ENCODE results near the gene CEACAM3.
"Not testable (repeated sequence)": the region's sequence is repeated elsewhere in the genome, so short reads cannot be mapped to it uniquely, and the experiment has no call there.

CEACAM3 gene

DNA sequence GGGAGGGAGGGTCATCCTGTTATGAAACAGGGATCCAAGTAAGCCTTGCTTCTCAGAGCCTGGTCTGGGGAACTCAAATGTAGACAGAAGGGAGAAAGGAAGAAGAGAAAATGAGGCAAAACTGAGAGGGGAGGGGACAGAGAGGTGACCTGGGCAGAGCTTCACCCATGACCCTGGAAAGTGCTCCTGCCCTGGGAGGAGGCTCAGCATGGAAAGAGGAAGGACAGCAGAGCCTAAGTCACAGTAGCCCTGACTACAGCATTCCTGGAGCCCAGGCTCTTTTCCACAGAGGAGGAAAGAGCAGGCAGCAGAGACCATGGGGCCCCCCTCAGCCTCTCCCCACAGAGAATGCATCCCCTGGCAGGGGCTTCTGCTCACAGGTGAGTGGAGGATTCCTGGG, at the start of gene CEACAM3:
Gene CEACAM3 (plus strand): TSS at position 226 of the 400 bp plus-strand sequence. CDS start 91 bp downstream, at position 317.
- H3K36me3 ChIP-seq (ENCODE audit: insufficient read depth, low read depth, low read length): no peaks in the 10 kb centered on the region
- no peak within 1 kb of the TSS for H3K4me3 ChIP-seq (ENCODE audit: low read length)
- H3K27ac ChIP-seq (ENCODE audit: low read length): no peak within 1 kb of the TSS
- H3K9ac ChIP-seq (ENCODE audit: low read depth, low read length): no peak within 1 kb of the TSS
- H3K9me3 ChIP-seq (ENCODE audit: insufficient read depth, low read depth, low read length): no peaks in the 10 kb centered on the region; the same call in 1 of the 2 replicates
- no peaks in the 10 kb centered on the region for H3K4me1 ChIP-seq (ENCODE audit: insufficient read depth, low read length)
- H3K27me3 ChIP-seq (ENCODE audit: insufficient read depth, low read length): peaks cover 15% of the 10 kb centered on the region

- H3K4me3 ChIP-seq (ENCODE audit: low read length): no peak overlapping the region
- no peaks in the 10 kb centered on the region for H3K9me3 ChIP-seq (ENCODE audit: insufficient read depth, low read depth, low read length)
- H3K27me3 ChIP-seq (ENCODE audit: insufficient read depth, low read length): peaks cover 48% of the 10 kb centered on the region
- no peak overlapping the region for H3K27ac ChIP-seq (ENCODE audit: low read length)
- H3K36me3 ChIP-seq (ENCODE audit: insufficient read depth, low read depth, low read length): no peaks in the 10 kb centered on the region
- H3K9ac ChIP-seq (ENCODE audit: low read depth, low read length): no peak overlapping the region
- no peaks in the 10 kb centered on the region for H3K4me1 ChIP-seq (ENCODE audit: insufficient read depth, low read length)
Observed at GRCh38 chr19:41746593-41747227, 49.7 kb upstream of the CEACAM3 start.

- Histone ChIP-seq H3K4me3 (ENCODE audit: low read length) (no peak overlapping the region), H3K36me3 (ENCODE audit: insufficient read depth, low read depth, low read length) (no peaks in the 10 kb centered on the region), H3K27me3 (ENCODE audit: insufficient read depth, low read length) (peaks cover 61% of the 10 kb centered on the region), H3K9me3 (ENCODE audit: insufficient read depth, low read depth, low read length) (no peaks in the 10 kb centered on the region), H3K4me1 (ENCODE audit: insufficient read depth, low read length) (no peaks in the 10 kb centered on the region), H3K9ac (ENCODE audit: low read depth, low read length) (no peak overlapping the region), H3K27ac (ENCODE audit: low read length) (no peak overlapping the region)
Observed at GRCh38 chr19:41748012-41748411, 48.4 kb upstream of the CEACAM3 start.

- H3K9ac ChIP-seq (ENCODE audit: low read depth, low read length); H3K4me1 ChIP-seq (ENCODE audit: insufficient read depth, low read length); H3K9me3 ChIP-seq (ENCODE audit: insufficient read depth, low read depth, low read length); H3K36me3 ChIP-seq (ENCODE audit: insufficient read depth, low read depth, low read length); H3K27ac ChIP-seq (ENCODE audit: low read length); H3K4me3 ChIP-seq (ENCODE audit: low read length): not testable (repeated sequence)
- peaks cover 57% of the 10 kb centered on the region for H3K27me3 ChIP-seq (ENCODE audit: insufficient read depth, low read length)
Observed at GRCh38 chr19:41750248-41751134, 45.9 kb upstream of the CEACAM3 start.

- Histone ChIP-seq H3K4me1 (ENCODE audit: insufficient read depth, low read length) (no peaks in the 10 kb centered on the region), H3K9me3 (ENCODE audit: insufficient read depth, low read depth, low read length) (no peaks in the 10 kb centered on the region), H3K36me3 (ENCODE audit: insufficient read depth, low read depth, low read length) (no peaks in the 10 kb centered on the region), H3K27me3 (ENCODE audit: insufficient read depth, low read length) (peaks cover 33% of the 10 kb centered on the region), H3K9ac (ENCODE audit: low read depth, low read length) (no peak overlapping the region), H3K27ac (ENCODE audit: low read length) (no peak overlapping the region), H3K4me3 (ENCODE audit: low read length) (no peak overlapping the region)
Observed at GRCh38 chr19:41753159-41753558, 43.2 kb upstream of the CEACAM3 start.

- H3K27me3 ChIP-seq (ENCODE audit: insufficient read depth, low read length): peaks cover 25% of the 10 kb centered on the region
- no peaks in the 10 kb centered on the region for H3K36me3 ChIP-seq (ENCODE audit: insufficient read depth, low read depth, low read length)
- no peaks in the 10 kb centered on the region for H3K9me3 ChIP-seq (ENCODE audit: insufficient read depth, low read depth, low read length)
- H3K27ac ChIP-seq (ENCODE audit: low read length): no peak overlapping the region
- no peak overlapping the region for H3K4me3 ChIP-seq (ENCODE audit: low read length)
- no peaks in the 10 kb centered on the region for H3K4me1 ChIP-seq (ENCODE audit: insufficient read depth, low read length)
- H3K9ac ChIP-seq (ENCODE audit: low read depth, low read length): no peak overlapping the region
Observed at GRCh38 chr19:41753936-41754529, 42.4 kb upstream of the CEACAM3 start.

- Histone ChIP-seq H3K27ac (ENCODE audit: low read length) (no peak within 1 kb of the TSS), H3K4me3 (ENCODE audit: low read length) (no peak within 1 kb of the TSS), H3K36me3 (ENCODE audit: insufficient read depth, low read depth, low read length) (no peaks in the 10 kb centered on the region), H3K9me3 (ENCODE audit: insufficient read depth, low read depth, low read length) (no peaks in the 10 kb centered on the region), H3K27me3 (ENCODE audit: insufficient read depth, low read length) (peaks cover 30% of the 10 kb centered on the region), H3K4me1 (ENCODE audit: insufficient read depth, low read length) (no peaks in the 10 kb centered on the region), H3K9ac (ENCODE audit: low read depth, low read length) (no peak within 1 kb of the TSS)
Observed at GRCh38 chr19:41755328-41755913, 41.0 kb upstream of the CEACAM3 start, which contains the start of gene CEACAM6. Gene CEACAM6, plus strand, starts transcription at chr19:41755530. Its CDS starts 109 bp downstream, at chr19:41755639.

DNA sequence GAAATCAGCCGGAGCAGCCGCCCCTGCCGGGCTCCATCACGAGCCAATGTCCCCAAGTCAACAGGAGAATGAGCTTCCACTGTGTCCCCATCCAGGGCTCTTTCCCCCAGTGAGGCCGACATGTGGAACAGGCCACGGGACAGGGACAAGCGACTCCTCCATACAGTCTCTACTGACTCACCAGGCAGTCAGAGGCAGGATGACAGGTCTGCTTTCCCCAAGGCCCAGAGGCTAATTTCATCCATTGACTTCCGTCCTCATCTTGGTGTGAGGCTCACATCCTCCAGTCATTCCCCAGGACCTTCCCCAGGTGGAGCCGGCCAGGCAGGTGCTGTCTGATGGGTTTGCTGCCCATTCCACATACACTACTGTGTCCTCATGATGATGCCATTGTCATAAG, 37.5 kb upstream of the CEACAM3 start:
- no peak overlapping the region for H3K27ac ChIP-seq (ENCODE audit: low read length)
- H3K9ac ChIP-seq (ENCODE audit: low read depth, low read length): no peak overlapping the region
- H3K27me3 ChIP-seq (ENCODE audit: insufficient read depth, low read length): peaks cover 34% of the 10 kb centered on the region
- H3K36me3 ChIP-seq (ENCODE audit: insufficient read depth, low read depth, low read length): no peaks in the 10 kb centered on the region
- no peaks in the 10 kb centered on the region for H3K4me1 ChIP-seq (ENCODE audit: insufficient read depth, low read length)
- H3K4me3 ChIP-seq (ENCODE audit: low read length): no peak overlapping the region
- H3K9me3 ChIP-seq (ENCODE audit: insufficient read depth, low read depth, low read length): no peaks in the 10 kb centered on the region

DNA sequence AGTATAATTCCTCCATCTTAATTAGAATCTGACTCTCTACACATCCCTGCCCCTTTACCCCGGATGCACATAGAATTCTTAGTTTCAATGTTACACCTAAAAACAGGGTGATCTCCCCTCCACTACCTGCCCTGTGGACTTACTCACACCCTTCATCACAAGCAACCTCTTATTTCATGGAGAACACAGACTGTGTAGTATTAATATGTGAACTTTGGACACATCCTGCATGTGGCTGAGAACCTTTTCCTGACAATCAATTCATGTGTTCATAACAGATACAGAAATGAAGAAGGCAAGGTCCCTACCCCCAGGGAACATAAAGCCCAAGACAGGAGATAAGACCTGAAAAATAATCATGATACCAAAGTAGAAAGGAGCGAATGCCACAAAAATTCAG, 29.3 kb upstream of the CEACAM3 start:
- Histone ChIP-seq H3K27me3 (ENCODE audit: insufficient read depth, low read length) (peaks cover 25% of the 10 kb centered on the region), H3K4me1 (ENCODE audit: insufficient read depth, low read length) (no peaks in the 10 kb centered on the region), H3K9ac (ENCODE audit: low read depth, low read length) (no peak overlapping the region), H3K36me3 (ENCODE audit: insufficient read depth, low read depth, low read length) (no peaks in the 10 kb centered on the region), H3K27ac (ENCODE audit: low read length) (no peak overlapping the region), H3K4me3 (ENCODE audit: low read length) (no peak overlapping the region), H3K9me3 (ENCODE audit: insufficient read depth, low read depth, low read length) (peaks cover 4% of the 10 kb centered on the region; the same call in 1 of the 2 replicates)

DNA sequence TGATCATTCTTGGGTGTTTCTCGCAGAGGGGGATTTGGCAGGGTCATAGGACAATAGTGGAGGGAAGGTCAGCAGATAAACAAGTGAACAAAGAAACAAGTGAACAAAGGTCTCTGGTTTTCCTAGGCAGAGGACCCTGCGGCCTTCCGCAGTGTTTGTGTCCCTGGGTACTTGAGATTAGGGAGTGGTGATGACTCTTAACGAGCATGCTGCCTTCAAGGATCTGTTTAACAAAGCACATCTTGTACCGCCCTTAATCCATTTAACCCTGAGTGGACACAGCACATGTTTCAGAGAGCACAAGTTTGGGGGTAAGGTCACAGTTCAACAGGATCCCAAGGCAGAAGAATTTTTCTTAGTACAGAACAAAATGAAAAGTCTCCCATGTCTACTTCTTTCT, 28.3 kb upstream of the CEACAM3 start:
- not testable (repeated sequence) for H3K9ac ChIP-seq (ENCODE audit: low read depth, low read length); H3K4me1 ChIP-seq (ENCODE audit: insufficient read depth, low read length); H3K4me3 ChIP-seq (ENCODE audit: low read length); H3K27ac ChIP-seq (ENCODE audit: low read length); H3K36me3 ChIP-seq (ENCODE audit: insufficient read depth, low read depth, low read length); H3K9me3 ChIP-seq (ENCODE audit: insufficient read depth, low read depth, low read length)
- peaks cover 20% of the 10 kb centered on the region for H3K27me3 ChIP-seq (ENCODE audit: insufficient read depth, low read length)

DNA sequence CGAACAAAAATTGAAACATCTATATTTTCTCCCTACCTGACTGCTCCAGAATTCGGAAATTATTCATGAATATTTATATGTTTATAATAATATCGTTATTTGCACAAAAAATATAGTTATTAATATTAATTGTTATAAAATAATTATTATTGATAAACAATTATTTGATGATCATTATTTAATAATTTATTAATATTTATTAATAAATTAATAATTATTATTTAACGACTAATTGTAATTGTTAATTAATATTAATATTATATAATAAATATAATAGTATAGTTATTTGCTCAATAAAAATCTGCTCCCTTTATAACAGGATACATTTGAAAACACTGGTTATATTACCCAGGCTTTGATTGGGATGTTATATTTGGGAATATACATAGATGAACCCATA, 26.8 kb upstream of the CEACAM3 start:
- no peaks in the 10 kb centered on the region for H3K36me3 ChIP-seq (ENCODE audit: insufficient read depth, low read depth, low read length)

More for the DNA sequence above, 26.8 kb upstream of the CEACAM3 start:
- Histone ChIP-seq H3K9ac (ENCODE audit: low read depth, low read length) (no peak overlapping the region), H3K27me3 (ENCODE audit: insufficient read depth, low read length) (peaks cover 5% of the 10 kb centered on the region; the same call in 1 of the 2 replicates), H3K27ac (ENCODE audit: low read length) (no peak overlapping the region), H3K9me3 (ENCODE audit: insufficient read depth, low read depth, low read length) (peaks cover 4% of the 10 kb centered on the region; the same call in 1 of the 2 replicates), H3K4me3 (ENCODE audit: low read length) (no peak overlapping the region), H3K4me1 (ENCODE audit: insufficient read depth, low read length) (no peaks in the 10 kb centered on the region)
